Hepatic stellate cell (primary cell): Measurements from ENCODE around the gene CMTM3.
"Not testable (repeated sequence)": the region's sequence is repeated elsewhere in the genome, so short reads cannot be mapped to it uniquely, and the experiment has no call there.

Source experiments
- DNase-seq: peaks from one replicate; pipeline ENCODE4 v3.0.0; 2011; ENCODE audit warnings: low spot score

Gene CMTM3

GRCh38 chr16:66636199-66636598 is 31.7 kb downstream of the CMTM3 start:
- no peak for DNase-seq

DNA sequence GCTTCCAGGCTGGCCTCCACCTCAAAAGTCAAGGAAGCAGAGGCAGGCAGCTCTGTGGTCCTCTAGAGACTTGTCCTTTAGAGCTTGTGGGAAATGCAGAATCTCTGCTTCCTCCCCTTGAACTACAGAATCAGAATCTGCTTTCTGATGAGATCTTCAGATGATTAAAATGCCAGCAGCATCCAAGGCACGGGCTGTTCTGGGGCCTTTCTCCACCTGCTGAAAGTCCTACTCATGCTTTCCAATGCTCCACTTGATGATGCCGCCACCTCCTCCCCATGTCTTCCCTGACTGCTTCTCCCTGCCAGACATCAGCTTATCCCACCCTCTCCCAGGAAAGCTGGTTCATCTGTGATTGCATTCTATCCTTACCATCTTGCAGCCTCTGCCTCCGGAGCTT is 33.3 kb downstream of the CMTM3 start:
- no peak for DNase-seq

- no peak for DNase-seq
These were observed 34.8 kb downstream of the CMTM3 start for GRCh38 chr16:66639091-66639885.

GRCh38 chr16:66640724-66641314 is 36.3 kb downstream of the CMTM3 start:
- no peak for DNase-seq

DNA sequence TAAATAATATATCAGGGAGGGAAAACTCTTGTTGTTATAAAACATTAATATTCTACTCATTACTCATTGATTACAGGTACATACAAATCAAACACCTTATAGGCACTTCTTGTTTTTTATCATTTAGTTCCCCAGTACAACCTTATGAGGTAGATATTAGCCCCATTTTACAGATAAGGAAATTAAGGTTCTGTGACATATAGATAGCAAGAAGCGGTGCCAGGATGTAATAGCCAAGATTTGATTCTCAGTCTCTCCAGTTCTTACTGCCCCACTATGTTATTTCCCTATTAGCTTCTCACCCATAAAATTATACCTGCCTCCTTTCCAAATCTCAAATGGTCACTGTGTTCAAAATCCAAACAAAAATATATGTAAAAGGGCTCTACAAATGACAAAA is 36.9 kb downstream of the CMTM3 start:
- no peak for DNase-seq

DNA sequence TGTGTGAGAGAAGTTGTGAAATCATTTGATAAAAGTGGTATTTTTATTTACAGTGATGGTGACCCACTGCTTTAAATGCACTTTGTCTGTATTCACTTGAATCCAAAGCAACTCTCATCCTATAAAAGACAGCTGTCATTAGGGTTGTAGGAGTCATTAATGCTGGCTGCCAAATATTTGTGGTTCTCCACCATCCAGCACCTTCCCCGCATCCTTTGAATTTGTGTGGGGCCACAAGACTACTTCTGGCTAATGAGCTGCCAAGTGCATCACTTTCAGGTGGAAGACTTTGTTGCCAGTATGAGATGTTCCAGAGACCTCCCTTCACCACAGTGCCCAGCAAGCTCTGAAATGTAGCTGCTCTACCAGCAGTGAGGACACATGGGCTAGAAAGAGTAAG is 43.4 kb downstream of the CMTM3 start:
- DNase-seq = no peak

GRCh38 chr16:66649167-66649566 is 44.7 kb downstream of the CMTM3 start:
- no peak for DNase-seq

DNA sequence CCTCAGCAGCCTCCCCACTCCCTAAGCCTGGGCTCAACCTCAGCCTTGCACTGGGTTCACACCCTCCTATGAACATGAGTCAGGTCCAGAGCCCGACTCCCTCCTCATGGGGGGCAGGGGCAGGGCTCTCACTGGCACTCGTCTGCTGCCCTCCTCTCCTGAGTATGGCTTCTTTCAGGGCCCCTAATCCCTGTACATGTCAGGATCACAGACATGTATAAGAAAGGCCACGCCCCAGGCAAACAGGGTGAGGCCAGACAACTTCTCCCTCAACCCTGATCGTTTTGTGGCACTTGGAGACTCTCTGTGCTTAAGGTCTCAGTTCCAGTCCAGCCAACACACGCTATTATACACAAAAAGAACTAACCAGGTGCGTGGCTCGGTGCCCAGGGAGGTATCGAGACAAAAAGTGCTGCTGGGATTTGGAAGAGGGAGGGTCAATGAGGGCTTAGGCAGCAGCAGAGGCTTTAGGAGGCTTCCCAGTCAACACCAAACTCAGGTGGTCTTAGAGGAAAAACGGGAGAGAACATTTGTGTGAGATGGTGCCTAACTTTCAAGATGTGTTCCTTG is 45.2 kb downstream of the CMTM3 start:
- no peak for DNase-seq

DNA sequence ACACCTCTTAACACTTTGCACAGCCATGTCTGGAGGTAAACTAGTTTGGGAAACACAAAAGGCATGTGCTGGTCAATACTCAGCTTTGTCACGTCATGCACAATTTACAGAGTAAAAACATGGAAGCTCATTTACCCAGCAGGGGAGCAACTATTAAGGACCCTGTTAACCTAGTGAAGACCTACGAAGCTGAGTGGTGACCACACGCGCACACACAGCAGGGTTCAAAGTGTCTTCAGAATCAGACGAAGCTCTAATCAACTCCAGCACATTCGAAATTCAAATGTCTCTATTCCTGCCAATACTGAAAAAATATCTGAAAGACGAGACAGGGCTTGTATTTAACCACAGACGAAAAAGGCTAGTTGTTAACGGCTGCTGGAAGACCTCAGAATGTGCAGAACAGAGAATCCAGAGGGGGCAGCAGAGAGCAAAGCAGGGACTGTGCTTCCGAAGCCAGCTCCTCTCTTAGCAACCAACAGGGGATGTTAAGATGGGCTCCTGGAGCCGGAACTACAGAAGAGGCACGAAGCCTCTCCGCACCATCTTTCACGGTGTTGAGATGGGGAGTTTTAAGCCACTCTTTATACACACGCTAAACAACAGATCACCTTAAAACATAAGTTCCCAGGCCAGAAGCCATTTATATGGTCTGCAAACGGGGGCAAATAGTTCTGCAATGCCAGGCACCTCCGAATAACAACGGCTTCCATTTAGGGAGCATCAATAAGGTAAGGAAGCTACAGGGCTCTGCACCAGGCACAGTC is 46.4 kb downstream of the CMTM3 start:
- DNase-seq = peak; percentile 76

DNA sequence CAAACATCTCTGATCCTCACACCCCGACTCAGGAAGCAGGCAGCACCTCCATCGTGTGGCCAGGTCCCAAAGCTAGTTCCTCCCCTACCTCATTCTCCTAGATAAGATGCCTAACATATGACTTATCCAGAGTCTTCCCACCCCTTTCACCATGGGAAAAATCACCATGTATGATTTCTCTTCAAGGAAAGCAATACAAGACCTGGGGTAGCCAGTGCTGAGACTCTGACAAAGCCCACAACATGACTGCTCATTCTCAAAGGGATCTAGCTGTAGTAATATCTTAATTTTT is 46.9 kb downstream of the CMTM3 start:
- DNase-seq = no peak

DNA sequence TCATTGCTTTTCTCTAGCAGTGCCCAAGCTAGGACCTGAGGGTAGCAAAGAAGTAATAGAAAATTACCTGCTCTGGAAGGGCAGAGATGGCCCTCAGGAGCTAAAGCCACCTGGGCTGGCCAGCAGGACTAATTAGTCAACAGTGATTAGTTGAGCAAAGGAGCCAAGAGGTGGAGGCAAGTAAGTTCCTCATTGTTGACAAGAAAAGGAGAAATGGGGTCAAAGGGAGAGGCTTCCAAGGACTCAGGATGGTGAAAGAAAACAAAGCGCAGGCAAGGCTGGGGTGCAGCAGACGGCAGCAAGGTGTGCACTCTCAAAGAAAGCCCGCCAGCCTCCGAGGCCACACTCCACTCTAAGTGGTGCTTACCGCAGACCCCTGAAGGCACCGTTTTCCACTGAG is 47.5 kb downstream of the CMTM3 start:
- no peak for DNase-seq

GRCh38 chr16:66652661-66653360 is 48.3 kb downstream of the CMTM3 start:
- DNase-seq = no peak

GRCh38 chr16:66653581-66654350 is 49.3 kb downstream of the CMTM3 start:
- no peak for DNase-seq

DNA sequence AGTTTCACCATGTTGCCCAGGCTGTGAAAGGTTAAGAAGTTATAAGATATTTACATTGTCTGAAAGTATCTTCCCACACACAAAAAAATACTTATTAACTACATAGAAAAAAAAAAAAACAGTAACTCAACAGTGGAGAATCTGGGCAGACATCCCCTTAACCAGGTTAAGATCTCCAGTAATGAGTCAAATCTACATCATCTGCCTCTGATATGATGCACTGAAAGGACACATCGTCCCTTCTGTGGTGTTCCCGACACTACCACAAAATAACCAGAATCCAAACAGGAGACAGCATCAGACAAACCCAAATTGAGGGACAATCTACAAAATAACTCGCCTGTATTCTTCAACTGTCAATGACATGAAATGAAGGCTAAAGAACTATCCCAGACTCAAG is 52.0 kb downstream of the CMTM3 start:
- DNase-seq = no peak

DNA sequence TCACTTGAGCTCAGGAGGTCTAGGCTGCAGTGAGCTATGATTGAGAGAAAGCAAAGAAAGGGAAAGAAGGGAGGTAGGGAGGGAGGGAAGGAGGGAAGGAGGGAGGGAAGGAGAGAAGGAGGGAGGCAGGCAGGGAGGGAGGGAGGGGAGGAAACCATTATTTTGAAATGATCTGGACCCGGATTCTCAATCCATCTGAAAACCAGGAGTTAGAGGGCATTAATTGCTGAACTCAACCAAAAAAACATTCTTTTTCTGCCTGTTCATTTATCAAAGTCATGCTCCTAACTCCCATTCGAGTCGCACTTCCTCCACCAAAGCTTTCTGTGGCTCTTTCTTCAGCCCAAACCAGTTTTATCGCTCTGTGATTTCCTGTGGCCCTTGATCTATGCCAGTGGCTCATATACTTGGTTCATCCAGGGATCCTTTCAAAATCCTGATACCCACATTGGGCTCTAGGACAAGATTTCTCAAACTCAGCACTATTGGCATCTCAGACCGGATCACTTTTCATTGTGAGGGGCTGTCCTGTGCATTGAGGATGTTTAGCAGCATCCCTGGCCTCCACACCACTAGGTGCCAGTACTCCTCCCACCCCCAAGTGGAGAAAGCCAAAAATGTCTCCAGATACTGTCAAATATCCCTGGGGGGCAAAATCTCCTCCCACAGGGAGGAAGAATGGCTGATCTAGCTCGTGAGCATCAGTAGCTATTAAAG is 53.8 kb downstream of the CMTM3 start:
- DNase-seq = no peak

DNA sequence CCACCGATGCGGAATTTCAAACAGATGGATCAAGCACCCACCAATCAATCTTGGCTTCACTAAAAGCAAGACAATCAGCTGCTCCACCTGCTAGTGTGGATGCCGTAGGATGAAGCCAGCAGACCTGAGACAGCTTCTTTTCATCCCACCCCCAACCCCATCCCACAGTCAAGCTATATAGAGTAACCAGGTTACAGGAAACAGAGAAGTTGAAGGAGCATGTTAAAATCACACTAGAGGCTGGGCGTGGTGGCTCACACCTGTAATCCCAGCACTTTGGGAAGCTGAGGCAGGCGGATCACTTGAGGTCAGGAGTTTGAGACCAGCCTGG is 54.3 kb downstream of the CMTM3 start:
- no peak for DNase-seq

DNA sequence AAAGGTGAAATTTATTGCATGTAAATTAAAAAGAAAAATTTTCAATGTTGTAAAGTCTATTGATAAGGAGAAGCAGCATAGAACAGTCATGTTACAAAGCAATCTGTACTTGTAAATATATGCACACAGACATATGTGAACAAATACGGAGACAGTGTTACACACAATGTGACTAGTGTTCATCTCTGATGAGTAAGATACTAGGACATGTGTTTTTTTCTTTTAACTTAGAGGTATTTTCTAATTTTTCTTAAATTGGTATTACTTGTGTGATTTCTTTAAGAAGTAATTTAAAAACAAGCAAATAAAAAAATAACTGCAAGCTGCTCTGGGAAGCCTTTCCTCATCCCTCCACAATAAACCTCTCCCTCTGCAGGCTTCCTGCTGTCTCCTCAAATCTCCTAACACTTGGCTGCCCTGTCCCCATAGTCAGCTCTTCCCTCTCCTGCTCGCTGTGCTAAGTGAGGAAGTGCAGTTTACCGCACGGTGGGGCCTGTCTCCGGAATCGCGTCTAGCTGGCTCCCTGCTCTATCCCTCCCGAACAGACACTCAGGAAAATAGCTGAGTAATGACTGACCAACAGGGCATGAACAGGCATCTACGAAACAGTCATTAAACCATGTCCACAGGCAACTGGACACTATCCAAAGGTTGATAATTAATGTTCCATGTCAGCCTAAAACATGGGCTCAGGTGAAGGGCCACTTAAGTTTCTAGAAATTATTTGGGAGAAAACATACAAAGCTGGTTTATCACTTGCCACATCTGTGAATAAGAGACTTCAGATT is 56.1 kb downstream of the CMTM3 start:
- DNase-seq = peak; percentile 80

DNA sequence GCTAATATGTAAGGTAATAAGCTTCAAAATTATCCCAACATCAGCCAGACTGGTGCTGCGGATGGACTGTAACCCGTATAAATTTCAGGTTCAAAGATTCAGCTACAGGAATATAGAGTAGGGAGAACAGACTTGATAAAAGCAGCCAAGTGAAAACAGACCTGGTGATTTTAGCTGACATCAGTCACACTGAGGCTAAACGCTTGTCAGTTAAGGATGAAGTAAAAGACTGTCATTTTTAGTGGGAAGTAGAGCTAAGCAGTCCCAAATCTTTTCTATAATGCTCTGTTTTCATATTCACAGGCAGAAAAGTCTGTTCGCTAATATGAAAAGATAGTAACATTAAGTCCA is 56.7 kb downstream of the CMTM3 start:
- no peak for DNase-seq

- not testable (repeated sequence) for DNase-seq
These were observed 57.3 kb downstream of the CMTM3 start for GRCh38 chr16:66661671-66662346.
